Mesendoderm (in vitro differentiated cells): ENCODE data around the gene FOXS1.
"Not testable (repeated sequence)": the region's sequence is repeated elsewhere in the genome, so short reads cannot be mapped to it uniquely, and the experiment has no call there.

ENCODE experiments used
- DNase-seq: peaks from one replicate; pipeline ENCODE4 v3.0.0; 2013
- H2AK5ac ChIP-seq: 2 replicates; pipeline ENCODE4 v1.6.1; 2013; ENCODE audit warnings: low read length, inconsistent platforms
- H2BK120ac ChIP-seq: 2 replicates; pipeline ENCODE4 v1.6.1; 2013; ENCODE audit warnings: low read depth, mild to moderate bottlenecking, low read length, moderate library complexity, mixed read lengths
- H2BK15ac ChIP-seq: replicated peaks from 2 replicates; pipeline ENCODE4 v1.6.1; 2013; ENCODE audit warnings: low read depth, mild to moderate bottlenecking, moderate library complexity
- H2BK5ac ChIP-seq: 2 replicates; pipeline ENCODE4 v1.6.1; 2013; ENCODE audit warnings: low read length, inconsistent platforms
- H3K18ac ChIP-seq: 2 replicates; pipeline ENCODE4 v1.6.1; 2013; ENCODE audit warnings: mild to moderate bottlenecking, low read length, mixed read lengths
- H3K23ac ChIP-seq: one replicate; pipeline ENCODE4 v1.6.1; 2013; ENCODE audit warnings: low read length
- H3K27ac ChIP-seq: 2 replicates; pipeline ENCODE4 v1.5.1; 2013; ENCODE audit warnings: low read depth, mild to moderate bottlenecking, inconsistent platforms, low read length, moderate library complexity
- H3K27me3 ChIP-seq: 2 replicates; pipeline ENCODE4 v1.6.1; 2013; ENCODE audit warnings: low read length, control low read depth, mild to moderate bottlenecking, inconsistent platforms; ENCODE audit not compliant: insufficient read depth, poor library complexity
- H3K36me3 ChIP-seq: 2 replicates; pipeline ENCODE4 v1.6.1; 2013; ENCODE audit warnings: low read length, inconsistent platforms; ENCODE audit not compliant: control insufficient read depth, insufficient read depth
- H3K4ac ChIP-seq: one replicate; pipeline ENCODE4 v1.6.1; 2013; ENCODE audit warnings: low read depth, mild to moderate bottlenecking, low read length, moderate library complexity
- H3K4me1 ChIP-seq: 2 replicates; pipeline ENCODE4 v1.6.1; 2013; ENCODE audit warnings: low read depth, low read length, inconsistent platforms; ENCODE audit not compliant: control insufficient read depth
- H3K4me2 ChIP-seq: 2 replicates; pipeline ENCODE4 v1.6.1; 2013; ENCODE audit warnings: low read length
- H3K4me3 ChIP-seq: 2 replicates; pipeline ENCODE4 v1.5.1; 2013; ENCODE audit warnings: mild to moderate bottlenecking, low read length
- H3K56ac ChIP-seq: one replicate; pipeline ENCODE4 v1.6.1; 2013; ENCODE audit warnings: low read length
- H3K79me1 ChIP-seq: 2 replicates; pipeline ENCODE4 v1.6.1; 2013; ENCODE audit warnings: low read length, inconsistent platforms
- H3K79me2 ChIP-seq: 2 replicates; pipeline ENCODE4 v1.6.1; 2013; ENCODE audit warnings: mild to moderate bottlenecking, low read length; ENCODE audit not compliant: control insufficient read depth, insufficient read depth
- H3K9ac ChIP-seq: 2 replicates; pipeline ENCODE4 v1.6.1; 2013; ENCODE audit warnings: low read length, inconsistent platforms
- H4K5ac ChIP-seq: one replicate; pipeline ENCODE4 v1.6.1; 2013; ENCODE audit warnings: low read length
- H4K8ac ChIP-seq: one replicate; pipeline ENCODE4 v1.6.1; 2013; ENCODE audit warnings: low read depth, mild to moderate bottlenecking, control low read depth, low read length, moderate library complexity
- WGBS: extraction: QIAGEN DNeasy Blood & Tissue Kit; methylation state at CpG from one replicate; pipeline ENCODE4 v1.1.7; 2013; ENCODE audit warnings: low lambda C conversion rate, missing lambda C conversion rate; ENCODE audit not compliant: insufficient coverage; ENCODE audit errors: extremely low coverage; 5-methylcytosine and 5-hydroxymethylcytosine counted together

The FOXS1 gene

DNA sequence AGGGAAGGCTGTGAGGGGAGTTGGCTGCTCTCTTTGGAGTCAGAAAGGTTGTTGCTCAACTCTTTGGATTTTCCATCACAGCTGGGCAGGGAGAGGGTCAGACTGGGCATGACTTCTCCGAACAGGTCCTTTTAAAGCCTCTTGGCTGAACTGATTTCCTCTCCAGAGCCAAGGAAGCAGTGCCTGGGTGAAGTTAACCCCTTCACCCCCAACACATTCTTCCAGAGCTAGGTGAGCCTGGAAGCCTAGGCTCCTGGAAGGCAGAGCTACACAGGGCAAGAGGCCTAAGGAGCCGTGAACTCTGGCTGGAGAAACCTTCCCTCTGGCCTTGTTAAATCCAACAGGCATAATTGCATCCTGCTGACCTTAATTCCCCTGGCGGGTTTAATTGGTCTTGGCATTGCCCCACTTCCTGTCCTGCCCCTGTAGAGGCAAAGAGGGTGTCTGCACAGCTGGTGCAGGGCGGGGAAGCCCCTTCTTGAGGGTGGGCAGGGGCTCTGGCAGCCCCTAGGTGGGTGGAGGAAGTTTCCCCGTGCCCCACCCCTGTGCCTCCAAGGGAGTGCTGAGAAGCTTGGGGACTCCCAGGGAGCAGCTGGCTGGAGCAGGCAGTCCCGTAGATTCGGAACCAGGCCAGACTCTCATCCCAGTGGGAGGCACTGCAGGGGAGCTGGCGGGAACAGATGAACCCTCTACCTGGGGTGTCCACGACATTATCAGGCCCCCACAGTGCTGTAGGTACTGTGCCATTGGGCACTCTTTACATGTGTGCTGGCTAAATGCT lies 29.8 kb downstream of the FOXS1 start:
- Histone ChIP-seq H3K23ac (no peak overlapping the region), H2BK5ac (no peak overlapping the region), H4K5ac (no peak overlapping the region), H2BK15ac (no peak overlapping the region), H3K4me1 (no peaks in the 10 kb centered on the region), H3K4ac (no peak overlapping the region), H3K79me2 (no peaks in the 10 kb centered on the region), H3K56ac (no peak overlapping the region), H3K4me2 (no peak overlapping the region), H4K8ac (no peak overlapping the region), H3K36me3 (no peaks in the 10 kb centered on the region), H3K27ac (no peak overlapping the region), H3K4me3 (no peak overlapping the region), H3K27me3 (no peaks in the 10 kb centered on the region), H3K18ac (no peak overlapping the region), H2BK120ac (no peak overlapping the region), H3K79me1 (no peaks in the 10 kb centered on the region), H2AK5ac (no peak overlapping the region), H3K9ac (no peak overlapping the region)
- peak; percentile 35 for DNase-seq
- no CpG with 5 or more reads among the region's 9 CpGs for WGBS

DNA sequence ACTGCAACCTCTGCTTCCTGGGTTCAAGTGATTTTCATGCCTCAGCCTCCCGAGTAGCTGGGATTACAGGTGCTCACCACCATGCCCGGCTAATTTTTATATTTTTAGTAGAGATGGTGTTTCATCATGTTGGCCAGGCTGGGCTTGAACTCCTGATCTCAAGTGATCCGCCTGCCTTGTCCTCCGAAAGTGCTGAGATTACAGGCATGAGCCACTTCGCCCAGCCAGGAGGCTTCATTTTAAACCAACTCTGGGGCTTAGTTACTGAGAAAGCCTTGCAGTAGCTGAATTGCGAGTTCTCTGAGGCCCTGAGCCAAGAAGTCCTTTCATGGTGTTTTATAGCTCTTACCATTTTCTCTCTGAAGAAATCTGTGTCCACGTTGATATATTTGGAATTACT lies 31.3 kb downstream of the FOXS1 start:
- no CpG with 5 or more reads among the region's 7 CpGs for WGBS
- H2AK5ac ChIP-seq = not testable (repeated sequence)

DNA sequence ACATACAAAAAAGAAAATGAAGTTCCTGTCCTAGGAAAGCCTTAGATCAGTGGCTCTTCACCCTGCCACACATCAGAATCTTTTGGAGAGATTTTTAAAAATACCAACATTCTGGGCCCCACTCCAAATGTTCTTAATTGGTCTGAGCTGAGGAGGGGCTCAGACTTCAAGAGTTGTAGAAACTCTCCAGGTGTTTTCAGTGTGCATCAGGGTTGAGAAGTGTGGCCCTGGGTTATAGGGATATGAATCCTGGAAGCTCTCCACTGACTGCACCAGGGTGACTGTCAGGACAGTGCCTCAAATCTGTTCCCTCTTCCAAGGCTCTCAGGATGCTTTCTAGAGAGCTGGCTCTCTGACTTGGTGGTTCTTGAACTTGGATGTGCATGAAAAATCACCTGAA lies 31.8 kb downstream of the FOXS1 start:
- Histone ChIP-seq H3K4me2 (no peak overlapping the region), H2BK120ac (no peak overlapping the region), H3K36me3 (no peaks in the 10 kb centered on the region), H3K27me3 (no peaks in the 10 kb centered on the region), H3K4me3 (no peak overlapping the region), H3K4ac (no peak overlapping the region), H3K79me1 (no peaks in the 10 kb centered on the region), H3K18ac (no peak overlapping the region), H4K8ac (no peak overlapping the region), H4K5ac (no peak overlapping the region), H2BK15ac (no peak overlapping the region), H3K27ac (no peak overlapping the region), H3K23ac (no peak overlapping the region), H2BK5ac (no peak overlapping the region), H3K79me2 (no peaks in the 10 kb centered on the region), H2AK5ac (no peak overlapping the region), H3K56ac (no peak overlapping the region), H3K4me1 (no peaks in the 10 kb centered on the region), H3K9ac (no peak overlapping the region)
- no peak for DNase-seq

More for the DNA sequence above, 31.3 kb downstream of the FOXS1 start:
- H3K23ac ChIP-seq, H3K9ac ChIP-seq, H2BK120ac ChIP-seq, H3K27ac ChIP-seq, H3K4me1 ChIP-seq, H3K4ac ChIP-seq, H3K18ac ChIP-seq, H3K79me1 ChIP-seq, H4K5ac ChIP-seq, DNase-seq, H2BK15ac ChIP-seq, H3K36me3 ChIP-seq, H3K4me2 ChIP-seq, H2BK5ac ChIP-seq, H3K4me3 ChIP-seq, H3K56ac ChIP-seq, H3K79me2 ChIP-seq, H4K8ac ChIP-seq, H3K27me3 ChIP-seq: not testable (repeated sequence)

DNA sequence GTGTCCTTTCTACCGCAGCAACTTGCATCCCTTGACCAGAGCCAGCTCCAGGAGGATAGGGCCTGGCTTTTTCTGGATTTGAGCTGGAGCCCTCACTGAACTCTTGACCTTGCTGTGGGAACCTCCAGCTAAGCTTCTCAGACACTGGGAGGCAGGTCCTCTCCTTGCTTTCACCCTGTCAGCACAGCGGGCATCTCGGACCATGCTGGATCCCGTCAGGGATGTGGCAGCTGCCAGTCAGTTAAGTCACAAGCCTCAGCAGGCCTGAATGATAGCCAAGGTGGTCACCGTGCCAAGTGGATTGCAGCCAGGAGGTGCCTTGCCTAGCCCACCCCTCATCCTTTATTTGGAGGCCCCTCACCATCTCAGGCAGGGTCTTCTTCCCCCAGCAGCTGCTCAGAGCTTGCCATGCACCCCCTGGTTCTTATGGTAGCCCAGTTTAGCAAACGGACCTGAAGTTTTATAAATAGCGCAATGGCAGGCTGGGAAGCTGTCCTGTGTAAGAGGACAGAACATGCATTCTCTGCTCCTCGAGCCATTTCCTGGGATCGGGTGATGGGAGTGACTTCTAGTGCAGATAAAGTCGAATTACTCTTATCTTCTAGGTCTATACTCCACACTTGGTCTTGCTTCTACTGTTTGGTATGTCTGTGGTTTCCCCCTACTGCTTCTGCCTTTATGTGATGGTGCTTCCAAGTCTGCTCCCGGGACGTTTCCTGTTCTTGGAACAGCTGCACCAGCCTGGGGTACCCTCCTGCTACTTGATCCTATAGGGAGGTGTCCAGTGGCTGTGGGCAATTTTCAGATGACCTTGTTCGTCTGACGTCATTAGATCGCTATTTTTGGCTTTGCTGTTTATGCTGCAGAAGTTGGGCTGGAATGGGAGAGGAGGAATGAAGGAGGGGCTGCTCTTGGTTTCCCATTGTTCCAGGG lies 33.3 kb downstream of the FOXS1 start:
- DNase-seq = no peak
- Histone ChIP-seq H2BK15ac (no peak overlapping the region), H2AK5ac (no peak overlapping the region), H3K4me1 (no peaks in the 10 kb centered on the region), H3K56ac (no peak overlapping the region), H2BK5ac (no peak overlapping the region), H2BK120ac (no peak overlapping the region), H3K4ac (no peak overlapping the region), H3K9ac (no peak overlapping the region), H3K4me3 (no peak overlapping the region), H3K79me1 (no peaks in the 10 kb centered on the region), H3K18ac (no peak overlapping the region), H4K5ac (no peak overlapping the region), H3K23ac (no peak overlapping the region), H4K8ac (no peak overlapping the region), H3K79me2 (no peaks in the 10 kb centered on the region), H3K36me3 (no peaks in the 10 kb centered on the region), H3K27ac (no peak overlapping the region), H3K4me2 (no peak overlapping the region), H3K27me3 (no peaks in the 10 kb centered on the region)
- no CpG with 5 or more reads among the region's 15 CpGs for WGBS

DNA sequence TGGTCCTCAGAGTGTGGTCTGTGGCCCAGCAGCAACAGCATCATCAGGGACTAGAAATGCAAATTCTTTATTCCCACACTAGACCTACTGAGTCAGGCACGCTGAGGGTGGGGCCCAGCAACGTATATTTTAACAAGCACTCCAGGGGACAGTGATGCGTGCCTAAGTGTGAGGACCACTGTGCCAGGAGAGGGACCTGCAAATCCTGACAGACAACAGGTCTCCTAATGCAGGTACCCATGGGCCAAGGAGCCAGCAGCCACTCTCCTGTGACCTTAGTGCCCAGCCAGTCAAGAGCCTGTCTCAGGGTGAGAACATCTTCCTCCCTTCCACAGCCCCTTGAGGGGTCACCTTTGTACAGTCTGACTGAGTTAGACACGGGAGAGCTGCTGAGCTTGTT lies 34.2 kb downstream of the FOXS1 start:
- no peak overlapping the region for H3K18ac ChIP-seq
- no peak overlapping the region for H2BK5ac ChIP-seq
- DNase-seq = no peak
- H3K27ac ChIP-seq = no peak overlapping the region
- H3K27me3 ChIP-seq = no peaks in the 10 kb centered on the region
- H2BK15ac ChIP-seq = no peak overlapping the region
- H2AK5ac ChIP-seq = no peak overlapping the region
- H3K23ac ChIP-seq = no peak overlapping the region
- no peaks in the 10 kb centered on the region for H3K4me1 ChIP-seq
- no peak overlapping the region for H3K4me3 ChIP-seq
- peaks cover 1% of the 10 kb centered on the region for H3K36me3 ChIP-seq
- H2BK120ac ChIP-seq = no peak overlapping the region
- H4K5ac ChIP-seq = no peak overlapping the region
- H3K9ac ChIP-seq = no peak overlapping the region
- H3K79me1 ChIP-seq = no peaks in the 10 kb centered on the region
- no peak overlapping the region for H3K4me2 ChIP-seq
- no peak overlapping the region for H3K4ac ChIP-seq
- H3K56ac ChIP-seq = no peak overlapping the region
- WGBS = no CpG with 5 or more reads among the region's 4 CpGs
- no peak overlapping the region for H4K8ac ChIP-seq
- H3K79me2 ChIP-seq = no peaks in the 10 kb centered on the region
